Thyroid gland (tissue), 4 donors: ENCODE data around the gene ARHGAP24. TPM values are rescaled to one million over a fixed set of nuclear protein-coding genes. Genes with fewer than 3 reads are reported as not detected.
A peak's percentile ranks its signal among the peaks of the same experiment; 100 is the strongest.

ENCODE experiments used
- DNase-seq, 2 donors: peaks; one replicate each; pipeline ENCODE4 v3.0.0-alpha.2; 2019
- H3K27ac ChIP-seq, 3 donors: fragments of 200-600 bp; sonication (generic); 1 replicate in 2 of 3; 2 replicates in 1 of 3; pipeline ENCODE4 v1.5.1; 2016 to 2019; ENCODE audit warnings: mild to moderate bottlenecking in 1 of 3, moderate library complexity in 1 of 3
- H3K27me3 ChIP-seq: fragments of 200-600 bp; sonication (generic); one replicate; pipeline ENCODE4 v1.5.1; 2019
- H3K36me3 ChIP-seq, 2 donors: fragments of 200-600 bp; sonication (generic); one replicate each; pipeline ENCODE4 v1.5.1; 2016 to 2019
- H3K4me1 ChIP-seq, 2 donors: fragments of 200-600 bp; sonication (generic); one replicate each; pipeline ENCODE4 v1.5.1; 2017 to 2019
- H3K4me3 ChIP-seq, 3 donors: fragments of 200-600 bp; sonication (generic); replicated peaks in 1 of 3; 1 replicate in 2 of 3; 2 replicates in 1 of 3; pipeline ENCODE4 v1.5.1; 2016; ENCODE audit warnings: mild to moderate bottlenecking in 1 of 3
- H3K9me3 ChIP-seq: fragments of 200-600 bp; sonication (generic); one replicate; pipeline ENCODE4 v1.5.1; 2017
- POLR2A ChIP-seq, 2 donors: fragments of 450-650 bp; IDR thresholded peaks; one replicate each; pipeline ENCODE4 v1.6.1; 2017; ENCODE audit warnings: antibody characterized with exemption in 2 of 2, mild to moderate bottlenecking in 2 of 2, moderate library complexity in 1 of 2
- WGBS, 2 donors: methylation state at CpG; one replicate each; pipeline ENCODE4 v1.1.5; 2017; 5-methylcytosine and 5-hydroxymethylcytosine counted together
- intact Hi-C: fragments of 100-400 bp; cut with DNase I; formaldehyde crosslinking; loops from one replicate; pipeline ENCODE4 v1.15.1; 2023
- total RNA-seq, 4 donors: library from RNA; depleted of rRNA; stranded (reverse); fragments of >200 nt; gene quantifications; one replicate each; pipeline ENCODE4 v1.2.3, GENCODE V29; 2016
- TF ChIP-seq, protein P1 (sequence below), 6 experiments: fragments of 200-600 bp in 3 of 6; fragments of 450-650 bp in 3 of 6; sonication (generic) in 3 of 6; IDR thresholded peaks; one replicate each; pipeline ENCODE4 v1.5.1; 2016 to 2019; ENCODE audit warnings: antibody characterized with exemption in 6 of 6, mild to moderate bottlenecking in 2 of 6, inconsistent platforms in 1 of 6, moderate library complexity in 1 of 6

The ARHGAP24 gene
- total RNA-seq, 4 donors from 2014 or later, result 20.8 to 70.3 (median 52.4) TPM

DNA sequence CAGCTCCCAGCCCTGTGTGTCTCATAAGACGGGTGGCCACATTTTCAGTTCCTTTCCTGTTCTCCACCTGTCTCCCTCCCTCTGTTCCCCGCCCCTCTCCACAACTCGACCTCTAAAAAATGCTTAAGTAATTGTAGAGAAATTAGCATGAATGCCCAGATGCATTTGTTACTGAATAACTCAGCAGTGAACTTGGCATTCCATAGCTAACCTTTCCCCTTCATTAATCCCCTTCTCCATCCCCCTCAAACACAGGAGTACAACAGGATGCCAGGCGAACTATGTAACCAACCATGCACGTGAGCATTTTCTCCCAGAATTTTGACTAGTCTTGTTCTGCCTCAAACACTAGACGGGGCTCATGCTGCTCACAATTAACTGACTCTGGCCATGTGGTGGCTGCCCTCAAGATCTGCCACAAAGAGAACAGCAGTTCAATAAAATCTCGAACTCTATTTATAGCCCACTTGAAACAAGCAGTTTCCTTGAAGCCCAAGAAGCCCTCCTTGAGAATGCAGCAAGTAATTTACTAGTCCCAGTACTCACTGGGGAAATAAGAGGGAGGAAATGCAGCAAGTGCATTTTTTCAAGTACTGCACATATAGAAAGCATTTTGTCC is 351.2 kb downstream of the ARHGAP24 start:
- TF ChIP-seq POLR2A (IDR thresholded peaks at IDR 0.05), result peak in 1 of 2 donors; percentile 47
- TF ChIP-seq, protein P1, sequence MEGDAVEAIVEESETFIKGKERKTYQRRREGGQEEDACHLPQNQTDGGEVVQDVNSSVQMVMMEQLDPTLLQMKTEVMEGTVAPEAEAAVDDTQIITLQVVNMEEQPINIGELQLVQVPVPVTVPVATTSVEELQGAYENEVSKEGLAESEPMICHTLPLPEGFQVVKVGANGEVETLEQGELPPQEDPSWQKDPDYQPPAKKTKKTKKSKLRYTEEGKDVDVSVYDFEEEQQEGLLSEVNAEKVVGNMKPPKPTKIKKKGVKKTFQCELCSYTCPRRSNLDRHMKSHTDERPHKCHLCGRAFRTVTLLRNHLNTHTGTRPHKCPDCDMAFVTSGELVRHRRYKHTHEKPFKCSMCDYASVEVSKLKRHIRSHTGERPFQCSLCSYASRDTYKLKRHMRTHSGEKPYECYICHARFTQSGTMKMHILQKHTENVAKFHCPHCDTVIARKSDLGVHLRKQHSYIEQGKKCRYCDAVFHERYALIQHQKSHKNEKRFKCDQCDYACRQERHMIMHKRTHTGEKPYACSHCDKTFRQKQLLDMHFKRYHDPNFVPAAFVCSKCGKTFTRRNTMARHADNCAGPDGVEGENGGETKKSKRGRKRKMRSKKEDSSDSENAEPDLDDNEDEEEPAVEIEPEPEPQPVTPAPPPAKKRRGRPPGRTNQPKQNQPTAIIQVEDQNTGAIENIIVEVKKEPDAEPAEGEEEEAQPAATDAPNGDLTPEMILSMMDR (IDR thresholded peaks at IDR 0.05), result peak in 5 of 6 experiments; percentile 17 to 88 (median 58)
- Histone ChIP-seq H3K9me3 (no peaks in the 10 kb centered on the region), H3K4me1 (peaks cover 38 to 53% of the 10 kb centered on the region in 2 donors), H3K36me3 (no peaks in the 10 kb centered on the region), H3K27ac (peak overlapping the region; percentile 91 to 96 (median 91)), H3K27me3 (no peaks in the 10 kb centered on the region), H3K4me3 (no peak overlapping the region)
- intact Hi-C loops, result no loop called here
- 20 to 24% methylated on average over 7 of the region's 7 CpGs for WGBS, 2 donors
- peak; percentile 87 to 90 for DNase-seq

DNA sequence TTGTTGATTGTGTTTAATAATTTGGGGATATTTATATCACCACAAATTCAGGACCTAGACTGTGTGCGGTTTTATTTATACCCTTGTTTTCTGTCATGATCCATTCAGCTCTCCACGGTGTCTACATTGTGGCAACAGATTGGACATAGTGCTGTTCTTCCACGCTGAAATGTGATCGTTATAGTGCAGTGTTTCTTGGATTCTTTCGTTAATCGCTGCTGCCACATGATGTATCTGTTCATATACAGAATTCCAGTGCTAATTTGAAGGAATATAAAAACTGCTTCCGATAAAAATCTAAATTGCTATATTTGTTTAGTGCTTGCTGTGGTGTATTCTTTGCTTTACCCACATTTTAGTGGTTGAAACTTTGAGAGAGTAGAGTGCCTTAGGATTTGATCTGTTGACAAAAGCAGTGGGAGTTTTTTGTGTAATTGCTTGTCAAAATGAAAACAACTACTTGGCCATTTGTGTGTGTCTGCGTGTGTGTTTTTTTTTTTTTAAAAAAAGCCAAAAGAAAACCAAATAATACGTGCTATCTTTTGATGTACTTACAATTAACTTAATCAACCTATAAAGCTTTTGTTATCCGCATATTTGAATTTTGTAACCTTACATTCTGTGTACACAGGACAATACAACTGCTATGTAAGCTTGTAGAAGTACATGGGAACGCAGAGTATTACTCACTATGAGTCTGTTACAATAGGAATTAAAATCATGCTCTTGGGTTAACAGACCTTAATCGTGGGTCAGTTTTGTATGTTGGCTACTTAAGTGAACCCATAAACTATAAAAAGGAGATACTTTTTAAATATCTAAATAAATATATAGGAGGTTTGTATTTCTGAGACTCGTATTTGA is 353.3 kb downstream of the ARHGAP24 start:
- Histone ChIP-seq H3K27me3 (no peaks in the 10 kb centered on the region), H3K4me1 (peaks cover 38 to 55% of the 10 kb centered on the region in 2 donors), H3K36me3 (no peaks in the 10 kb centered on the region), H3K9me3 (no peaks in the 10 kb centered on the region), H3K27ac (peak overlapping the region; percentile 88 to 96 (median 91)), H3K4me3 (peak overlapping the region in 2 of 3 donors; percentile 20 to 62)
- TF ChIP-seq, protein P1 (IDR thresholded peaks at IDR 0.05), result no peak
- no peak for TF ChIP-seq POLR2A (IDR thresholded peaks at IDR 0.05)
- intact Hi-C loops, result no loop called here
- DNase-seq, result no peak
- WGBS, 2 donors, result 17 to 24% methylated on average over 13 of the region's 13 CpGs

GRCh38 chr4:85829276-85830051 is 354.5 kb downstream of the ARHGAP24 start:
- peak in 1 of 2 donors; percentile 45 for TF ChIP-seq POLR2A (IDR thresholded peaks at IDR 0.05)
- TF ChIP-seq, protein P1 (IDR thresholded peaks at IDR 0.05), result no peak
- Histone ChIP-seq H3K4me1 (peaks cover 30 to 49% of the 10 kb centered on the region in 2 donors), H3K27ac (peak overlapping the region; percentile 88 to 96 (median 91)), H3K27me3 (no peaks in the 10 kb centered on the region), H3K9me3 (no peaks in the 10 kb centered on the region), H3K36me3 (no peaks in the 10 kb centered on the region), H3K4me3 (no peak overlapping the region)
- DNase-seq, result peak; percentile 46 to 47
- intact Hi-C loops, result no loop called here
- WGBS, 2 donors, result 20 to 23% methylated on average over 2 of the region's 2 CpGs

DNA sequence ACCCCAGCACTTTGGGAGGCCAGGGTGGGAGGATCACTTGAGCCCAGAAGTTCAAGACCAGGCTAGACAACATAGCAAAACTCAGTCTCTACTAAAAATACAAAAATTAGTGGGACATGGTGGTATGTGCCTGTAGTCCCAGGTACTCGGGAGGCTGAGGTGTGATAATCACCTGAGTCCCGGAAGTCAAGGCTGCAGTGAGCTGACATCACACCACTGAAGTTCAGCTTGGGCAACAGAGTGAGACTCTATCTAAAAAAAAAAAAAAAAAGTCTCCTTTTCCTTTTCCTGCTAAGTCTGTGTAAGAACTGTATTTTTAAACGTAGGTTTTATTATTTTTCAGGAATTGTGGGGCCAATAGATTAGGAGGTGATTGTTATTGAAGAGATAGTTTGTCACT is 356.7 kb downstream of the ARHGAP24 start:
- H3K36me3 ChIP-seq, result no peaks in the 10 kb centered on the region
- H3K9me3 ChIP-seq, result no peaks in the 10 kb centered on the region
- H3K27ac ChIP-seq, result peak overlapping the region in 2 of 3 donors; percentile 10 to 96
- H3K4me1 ChIP-seq, result peaks cover 12 to 36% of the 10 kb centered on the region in 2 donors
- no peaks in the 10 kb centered on the region for H3K27me3 ChIP-seq
- TF ChIP-seq, protein P1 (IDR thresholded peaks at IDR 0.05), result no peak
- no peak for TF ChIP-seq POLR2A (IDR thresholded peaks at IDR 0.05)
- intact Hi-C loops, result no loop called here
- WGBS, 2 donors, result 55 to 63% methylated on average over 3 of the region's 3 CpGs
- DNase-seq, result peak; percentile 62 to 69
- no peak overlapping the region for H3K4me3 ChIP-seq
